NT2/D1 (cell line): ENCODE data around the gene KRCC1.
"Not testable (repeated sequence)": the region's sequence is repeated elsewhere in the genome, so short reads cannot be mapped to it uniquely, and the experiment has no call there.

Source experiments
- DNase-seq: peaks from one replicate; pipeline ENCODE4 v3.0.0-alpha.2; 2011; ENCODE audit warnings: low read depth, low spot score
- H3K27me3 ChIP-seq: 2 replicates; pipeline ENCODE4 v1.6.0; 2011; ENCODE audit warnings: mild to moderate bottlenecking; ENCODE audit not compliant: insufficient read length, insufficient read depth
- H3K36me3 ChIP-seq: 2 replicates; pipeline ENCODE4 v1.6.1; 2011; ENCODE audit warnings: mild to moderate bottlenecking, low read length, mixed read lengths; ENCODE audit not compliant: insufficient read depth, insufficient read length
- H3K4me1 ChIP-seq: 2 replicates; pipeline ENCODE4 v1.5.1; 2011; ENCODE audit not compliant: insufficient read depth, insufficient read length
- H3K4me3 ChIP-seq: 2 replicates; pipeline ENCODE4 v1.5.1; 2011; ENCODE audit warnings: low read depth; ENCODE audit not compliant: insufficient read length
- H3K9ac ChIP-seq: 2 replicates; pipeline ENCODE4 v1.6.0; 2011; ENCODE audit warnings: low read depth; ENCODE audit not compliant: insufficient read length
- H3K9me3 ChIP-seq: 2 replicates; pipeline ENCODE4 v1.5.1; 2011; ENCODE audit warnings: mild to moderate bottlenecking, low read length; ENCODE audit not compliant: insufficient read depth
- SUZ12 ChIP-seq: IDR thresholded peaks from 2 replicates; pipeline ENCODE4 v1.6.1; 2011; ENCODE audit not compliant: insufficient read length, insufficient read depth; ENCODE audit errors: extremely low read depth
- YY1 ChIP-seq: IDR thresholded peaks from 2 replicates; pipeline ENCODE4 v1.6.1; 2011; ENCODE audit not compliant: insufficient read length, insufficient read depth
- ZNF274 ChIP-seq: IDR thresholded peaks from 2 replicates; pipeline ENCODE4 v1.6.1; 2011; ENCODE audit warnings: mild to moderate bottlenecking, low read depth, low read length

Gene KRCC1

GRCh38 chr2:87995756-87996155, 59.8 kb downstream of the KRCC1 start:
- TF ChIP-seq SUZ12 (no peak), YY1 (no peak), ZNF274 (no peak)
- H3K9ac ChIP-seq: no peak overlapping the region
- H3K36me3 ChIP-seq: no peaks in the 10 kb centered on the region
- no peaks in the 10 kb centered on the region for H3K9me3 ChIP-seq
- no peak overlapping the region for H3K4me3 ChIP-seq
- H3K27me3 ChIP-seq: no peaks in the 10 kb centered on the region
- no peaks in the 10 kb centered on the region for H3K4me1 ChIP-seq
- DNase-seq: no peak

DNA sequence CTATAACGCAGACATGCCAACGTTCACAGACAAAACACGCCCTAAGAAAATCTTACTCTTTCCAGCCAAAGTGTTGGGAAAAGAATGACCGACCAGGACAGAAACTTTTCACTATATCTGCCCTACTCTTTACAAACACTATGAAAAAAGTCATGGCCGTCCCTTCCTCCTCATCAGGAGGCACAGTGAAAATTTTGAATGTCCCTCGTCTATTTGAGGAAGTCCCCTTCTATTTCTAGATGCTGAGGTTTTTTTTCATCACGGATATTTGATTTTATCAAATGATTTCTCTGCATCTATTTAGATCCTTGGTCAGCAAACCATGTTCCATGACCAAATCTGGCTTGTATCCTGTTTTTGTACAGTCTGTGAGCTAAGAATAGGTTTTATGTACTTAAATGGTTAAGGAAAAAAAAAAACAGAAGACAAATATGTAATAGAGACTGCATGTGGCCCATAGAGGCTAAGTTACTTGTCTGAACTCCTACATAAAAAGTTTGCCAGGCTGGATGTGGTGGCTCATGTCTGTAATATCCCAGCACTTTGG, 61.2 kb downstream of the KRCC1 start:
- not testable (repeated sequence) for H3K4me3 ChIP-seq, DNase-seq, H3K27me3 ChIP-seq, H3K36me3 ChIP-seq, H3K9me3 ChIP-seq, H3K4me1 ChIP-seq, H3K9ac ChIP-seq

GRCh38 chr2:87992569-87992968, 63.0 kb downstream of the KRCC1 start:
- H3K36me3 ChIP-seq, H3K9me3 ChIP-seq, DNase-seq, H3K4me1 ChIP-seq, H3K4me3 ChIP-seq, H3K9ac ChIP-seq, H3K27me3 ChIP-seq: not testable (repeated sequence)

DNA sequence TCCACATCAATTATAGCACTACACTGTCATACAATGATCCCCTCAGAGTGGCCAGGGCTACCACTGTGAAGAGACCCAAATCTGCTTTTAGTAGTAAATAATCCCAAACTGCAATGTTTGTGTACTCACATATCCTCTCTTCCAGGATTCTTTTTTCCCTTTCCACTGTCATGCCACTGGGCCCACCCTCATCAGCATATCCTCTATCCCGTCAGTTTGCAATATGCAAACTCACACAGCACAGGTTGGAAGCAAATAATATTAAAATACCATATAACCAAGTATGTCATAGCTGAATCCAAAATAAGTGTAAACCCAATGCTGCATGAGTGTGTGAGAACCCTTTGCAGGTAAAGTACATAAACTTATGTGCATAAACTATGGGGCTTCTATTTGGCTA, 68.1 kb downstream of the KRCC1 start:
- DNase-seq, H3K9ac ChIP-seq, H3K4me3 ChIP-seq, H3K27me3 ChIP-seq, H3K9me3 ChIP-seq, H3K36me3 ChIP-seq, H3K4me1 ChIP-seq: not testable (repeated sequence)

DNA sequence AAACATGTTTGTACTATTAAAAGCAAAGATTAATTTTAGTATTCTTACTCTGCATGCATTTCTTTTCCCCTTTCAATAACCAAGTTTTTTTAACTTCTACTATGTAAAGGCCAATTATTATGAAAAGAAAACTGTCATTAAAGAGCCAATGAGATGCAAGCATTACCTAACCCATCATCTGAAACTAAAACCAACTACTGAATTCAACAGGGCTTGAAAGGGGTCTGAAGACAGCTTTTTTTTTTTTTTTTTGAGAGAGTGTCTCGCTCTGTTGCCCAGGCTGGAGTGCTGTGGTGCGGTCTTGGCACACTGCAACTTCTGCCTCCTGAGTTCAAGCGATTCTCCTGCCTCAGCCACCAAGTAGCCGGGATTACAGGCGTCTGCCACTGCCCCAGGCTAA, 69.7 kb downstream of the KRCC1 start:
- not testable (repeated sequence) for H3K27me3 ChIP-seq, DNase-seq, H3K9me3 ChIP-seq, H3K4me3 ChIP-seq, H3K4me1 ChIP-seq, H3K9ac ChIP-seq, H3K36me3 ChIP-seq

- not testable (repeated sequence) for H3K4me3 ChIP-seq, H3K27me3 ChIP-seq, H3K36me3 ChIP-seq, H3K4me1 ChIP-seq, H3K9ac ChIP-seq, H3K9me3 ChIP-seq, DNase-seq
Observed at GRCh38 chr2:87981182-87981581, 74.4 kb downstream of the KRCC1 start.
